T-helper 1 cell (primary cell): Measurements from ENCODE around the gene ANKMY1.

Experiments used
- DNase-seq, 5 donors: peaks; one replicate each; pipeline ENCODE4 v3.0.0-alpha.2; 2012 to 2020

The ANKMY1 gene

DNA sequence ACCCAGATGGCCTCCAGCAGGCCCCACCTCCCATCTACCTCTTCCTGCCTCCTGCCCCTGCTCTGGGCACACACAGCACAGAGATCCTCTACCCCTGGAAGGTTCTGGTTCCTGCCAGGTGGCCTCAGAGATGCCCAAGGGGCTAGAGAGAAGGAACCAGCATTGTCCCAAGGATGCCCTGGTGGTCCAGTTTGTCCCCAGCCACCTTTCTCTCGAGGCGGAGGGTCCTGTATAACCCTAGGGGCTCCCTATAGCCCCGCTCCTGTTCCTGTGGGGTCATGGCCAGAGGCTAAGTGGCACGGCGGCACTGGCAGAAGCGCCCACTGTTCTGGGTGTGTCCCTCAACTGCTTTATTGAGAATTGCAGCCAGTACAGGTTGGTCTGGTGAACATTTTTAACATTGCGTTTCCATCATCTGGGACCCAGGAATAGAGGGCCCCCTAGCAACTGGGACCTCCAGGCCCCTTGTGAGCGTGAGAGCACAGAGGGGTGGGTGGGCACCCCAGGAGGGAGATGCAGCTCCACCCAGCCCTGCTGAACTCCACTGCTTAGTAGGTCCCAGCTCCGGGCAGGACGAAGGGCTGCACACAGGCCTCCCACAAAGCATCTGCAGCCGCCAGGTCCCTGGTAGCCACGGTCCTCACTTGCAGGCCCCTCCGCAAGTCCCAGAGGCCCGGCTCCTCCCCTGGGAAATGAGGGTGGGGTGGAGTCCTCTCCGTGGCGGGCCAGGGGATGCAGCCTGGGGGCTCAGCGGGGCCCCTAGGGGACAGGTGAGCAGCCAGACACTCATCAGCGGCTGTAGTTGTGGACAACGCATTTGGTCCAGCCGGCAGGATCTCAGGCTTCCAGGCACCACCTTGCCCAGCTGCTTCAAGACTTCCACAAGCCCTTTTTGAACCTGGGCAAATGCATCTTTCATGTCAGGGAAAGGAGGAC lies 89.2 kb downstream of the ANKMY1 start:
- DNase-seq: peak in 2 of 5 donors; percentile 5 to 9

DNA sequence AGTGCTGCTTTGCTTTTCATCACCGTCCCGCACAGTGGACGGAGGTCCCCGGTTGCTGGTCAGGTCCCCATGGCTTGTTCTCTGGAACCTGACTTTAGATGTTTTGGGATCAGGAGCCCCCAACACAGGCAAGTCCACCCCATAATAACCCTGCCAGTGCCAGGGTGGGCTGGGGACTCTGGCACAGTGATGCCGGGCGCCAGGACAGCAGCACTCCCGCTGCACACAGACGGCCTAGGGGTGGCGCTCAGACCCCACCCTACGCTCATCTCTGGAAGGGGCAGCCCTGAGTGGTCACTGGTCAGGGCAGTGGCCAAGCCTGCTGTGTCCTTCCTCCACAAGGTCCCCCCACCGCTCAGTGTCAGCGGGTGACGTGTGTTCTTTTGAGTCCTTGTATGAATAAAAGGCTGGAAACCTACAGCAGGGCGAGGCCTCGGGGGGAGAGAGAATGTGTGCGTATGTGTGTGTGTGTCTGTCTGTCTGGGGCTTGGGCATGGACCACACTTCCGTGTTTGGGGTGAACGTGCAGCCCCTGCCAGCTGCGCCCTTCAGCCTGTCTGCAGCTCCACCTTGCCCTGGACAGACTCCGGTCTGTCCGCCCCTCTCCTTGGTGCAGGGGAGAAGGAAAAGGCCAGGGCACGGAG lies 90.0 kb downstream of the ANKMY1 start:
- DNase-seq: peak in 1 of 5 donors; percentile 10

DNA sequence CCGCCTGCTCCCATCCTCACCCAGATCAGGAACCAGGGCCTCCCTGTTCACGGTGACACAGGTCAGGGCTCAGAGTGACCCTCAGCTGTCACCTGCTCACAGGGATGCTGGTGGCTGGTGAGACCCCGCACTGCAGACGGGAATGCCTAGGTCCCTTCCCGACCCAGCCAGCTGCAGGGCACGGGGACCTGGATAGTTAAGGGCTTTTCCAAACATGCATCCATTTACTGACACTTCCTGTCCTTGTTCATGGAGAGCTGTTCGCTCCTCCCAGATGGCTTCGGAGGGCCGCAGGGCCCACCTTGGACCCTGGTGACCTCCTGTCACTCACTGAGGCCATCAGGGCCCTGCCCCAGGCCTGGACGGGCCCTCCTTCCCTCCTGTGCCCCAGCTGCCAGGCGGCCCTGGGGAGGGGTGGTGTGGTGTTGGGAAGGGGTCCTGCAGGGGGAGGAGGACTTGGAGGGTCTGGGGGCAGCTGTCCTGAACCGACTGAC lies 90.6 kb downstream of the ANKMY1 start:
- peak in 2 of 5 donors; percentile 0 to 8 for DNase-seq

DNA sequence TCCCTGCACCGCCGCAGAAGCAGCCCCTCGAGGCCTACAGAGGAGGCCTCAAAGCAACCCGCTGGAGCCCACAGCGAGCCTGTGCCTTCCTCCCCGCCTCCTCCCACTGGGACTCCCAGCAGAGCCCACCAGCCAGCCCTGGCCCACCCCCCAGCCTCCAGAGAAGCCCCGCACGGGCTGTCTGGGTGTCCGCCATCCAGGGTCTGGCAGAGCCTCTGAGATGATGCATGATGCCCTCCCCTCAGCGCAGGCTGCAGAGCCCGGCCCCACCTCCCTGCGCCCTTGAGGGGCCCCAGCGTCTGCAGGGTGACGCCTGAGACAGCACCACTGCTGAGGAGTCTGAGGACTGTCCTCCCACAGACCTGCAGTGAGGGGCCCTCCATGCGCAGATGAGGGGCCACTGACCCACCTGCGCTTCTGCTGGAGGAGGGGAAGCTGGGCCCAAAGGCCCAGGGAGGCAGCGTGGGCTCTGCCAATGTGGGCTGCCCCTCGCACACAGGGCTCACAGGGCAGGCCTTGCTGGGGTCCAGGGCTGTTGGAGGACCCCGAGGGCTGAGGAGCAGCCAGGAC lies 91.1 kb downstream of the ANKMY1 start:
- peak in 2 of 5 donors; percentile 3 to 9 for DNase-seq

DNA sequence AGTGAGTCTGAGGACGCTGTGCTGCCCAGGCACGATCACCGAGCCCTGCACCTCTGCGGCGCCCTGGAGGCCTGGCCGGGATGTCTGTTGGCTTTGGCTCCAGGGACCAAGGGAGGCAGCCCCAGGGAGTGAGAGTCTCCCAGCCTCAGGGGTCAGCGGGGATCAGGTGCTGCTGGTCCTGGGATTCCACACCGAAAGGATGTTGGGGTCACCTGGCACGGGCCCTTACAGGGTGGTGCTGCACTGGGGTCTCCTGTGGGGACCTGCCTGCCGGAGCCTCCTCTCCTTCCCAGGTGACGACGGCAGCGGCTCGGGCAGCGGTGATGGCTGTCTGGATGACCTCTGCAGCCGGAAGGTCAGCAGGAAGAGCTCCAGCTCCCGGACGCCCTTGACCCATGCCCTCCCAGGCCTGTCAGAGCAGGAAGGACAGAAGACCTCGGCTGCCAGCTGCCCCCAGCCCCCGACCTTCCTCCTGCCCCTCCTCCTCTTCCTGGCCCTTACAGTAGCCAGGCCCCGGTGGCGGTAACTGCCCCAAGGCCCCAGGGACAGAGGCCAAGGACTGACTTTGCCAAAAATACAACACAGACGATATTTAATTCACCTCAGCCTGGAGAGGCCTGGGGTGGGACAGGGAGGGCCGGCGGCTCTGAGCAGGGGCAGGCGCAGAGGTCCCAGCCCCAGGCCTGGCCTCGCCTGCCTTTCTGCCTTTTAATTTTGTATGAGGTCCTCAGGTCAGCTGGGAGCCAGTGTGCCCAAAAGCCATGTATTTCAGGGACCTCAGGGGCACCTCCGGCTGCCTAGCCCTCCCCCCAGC lies 91.8 kb downstream of the ANKMY1 start:
- peak in 2 of 5 donors; percentile 5 to 11 for DNase-seq

DNA sequence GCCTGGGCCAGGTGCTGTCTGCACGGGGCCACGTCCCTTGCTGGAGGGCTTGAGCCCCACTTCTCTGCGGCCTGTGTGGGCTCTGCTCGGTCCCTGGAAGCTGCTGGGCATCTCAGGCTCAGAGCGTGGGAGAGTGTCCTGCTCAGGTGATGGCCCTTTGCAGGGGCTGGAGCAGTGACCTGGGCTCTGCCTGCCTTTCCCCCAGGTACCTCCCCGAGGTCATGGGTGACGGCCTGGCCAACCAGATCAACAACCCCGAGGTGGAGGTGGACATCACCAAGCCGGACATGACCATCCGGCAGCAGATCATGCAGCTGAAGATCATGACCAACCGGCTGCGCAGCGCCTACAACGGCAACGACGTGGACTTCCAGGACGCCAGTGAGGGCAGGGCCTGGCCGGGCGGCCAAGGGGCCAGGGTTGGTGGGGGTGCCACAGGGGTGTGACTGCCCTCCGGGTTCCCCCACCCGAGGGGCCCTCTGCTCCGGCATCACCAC lies 92.5 kb downstream of the ANKMY1 start:
- DNase-seq: peak in 3 of 5 donors; percentile 1 to 8 (median 1)

DNA sequence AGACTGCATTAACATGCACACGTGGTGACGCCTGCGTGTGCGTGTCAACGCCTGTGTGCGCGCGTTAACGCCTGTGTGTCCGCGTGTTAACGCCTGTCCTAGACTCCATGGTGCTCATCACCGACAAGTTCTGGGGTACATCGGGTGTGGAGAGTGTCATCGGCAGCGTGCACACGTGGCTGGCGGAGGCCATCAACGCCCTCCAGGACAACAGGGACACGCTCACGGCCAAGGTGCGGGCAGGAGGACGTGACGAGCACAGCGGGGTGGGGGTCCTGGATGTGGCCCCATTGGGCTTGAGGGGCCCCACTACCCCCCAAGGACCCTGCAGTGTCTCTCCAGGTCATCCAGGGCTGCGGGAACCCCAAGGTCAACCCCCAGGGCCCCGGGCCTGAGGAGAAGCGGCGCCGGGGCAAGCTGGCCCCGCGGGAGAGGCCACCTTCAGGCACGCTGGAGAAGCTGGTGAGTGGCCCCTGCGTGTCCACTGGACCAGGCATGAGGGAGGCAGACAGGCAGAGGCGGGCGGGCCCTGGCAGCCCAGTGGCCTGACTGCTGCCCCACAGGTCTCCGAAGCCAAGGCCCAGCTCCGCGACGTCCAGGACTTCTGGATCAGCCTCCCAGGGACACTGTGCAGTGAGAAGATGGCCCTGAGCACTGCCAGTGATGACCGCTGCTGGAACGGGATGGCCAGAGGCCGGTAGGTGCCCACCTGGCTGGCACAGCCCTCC lies 93.1 kb downstream of the ANKMY1 start:
- peak in 3 of 5 donors; percentile 1 to 6 (median 5) for DNase-seq

DNA sequence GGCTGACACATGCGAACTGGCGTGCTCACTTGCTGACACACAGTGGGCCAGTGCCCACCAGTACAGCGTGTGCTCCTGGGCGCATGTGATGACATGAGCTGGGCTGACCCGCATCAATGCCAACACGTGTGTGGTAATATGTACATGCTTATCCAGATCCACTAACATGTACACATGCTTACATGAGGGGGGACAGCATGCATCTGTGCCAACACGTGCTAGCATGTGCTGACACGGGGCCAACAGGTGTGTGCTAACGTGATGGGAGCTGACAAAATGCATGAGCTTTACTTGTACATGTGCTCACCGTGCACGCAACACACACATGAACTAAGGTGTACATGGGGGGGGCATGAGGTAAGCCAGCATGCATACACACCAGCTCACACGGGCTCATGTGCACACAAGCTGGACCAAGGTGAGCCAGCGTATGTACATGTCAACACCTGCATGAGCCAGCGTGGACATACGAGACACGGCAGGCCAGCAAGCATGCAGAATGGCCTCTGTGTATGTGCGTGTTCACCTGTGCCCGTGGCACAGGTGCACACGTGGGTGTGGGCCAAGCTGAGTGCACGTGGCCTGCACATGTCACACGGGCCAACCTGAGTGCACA lies 93.8 kb downstream of the ANKMY1 start:
- peak in 1 of 5 donors; percentile 3 for DNase-seq

DNA sequence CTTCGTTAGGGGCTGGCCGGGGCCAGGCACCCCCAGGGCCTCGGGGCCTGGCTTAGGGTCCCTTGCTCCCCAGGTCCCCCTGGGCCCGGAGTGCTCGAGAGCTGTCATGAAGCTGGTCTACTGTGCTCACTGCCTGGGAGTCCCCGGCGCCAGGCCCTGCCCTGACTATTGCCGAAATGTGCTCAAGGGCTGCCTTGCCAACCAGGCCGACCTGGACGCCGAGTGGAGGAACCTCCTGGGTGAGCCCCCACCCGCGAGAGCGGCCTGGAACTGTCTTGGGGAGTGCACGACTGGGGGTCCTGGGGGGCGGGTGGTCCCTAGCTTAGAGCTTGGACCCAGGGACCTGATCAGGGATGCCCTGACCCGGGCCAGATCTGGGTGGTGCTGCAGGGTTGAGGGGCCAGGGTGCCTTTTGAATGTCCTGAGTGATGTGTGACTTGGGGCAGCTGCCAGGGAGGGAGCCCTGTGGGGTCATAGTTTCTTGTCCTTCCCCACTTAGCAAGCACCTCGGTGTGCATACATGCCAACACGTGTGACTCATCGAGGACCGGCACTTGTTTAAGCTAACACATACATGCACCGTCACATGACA lies 94.4 kb downstream of the ANKMY1 start:
- peak in 1 of 5 donors; percentile 5 for DNase-seq

DNA sequence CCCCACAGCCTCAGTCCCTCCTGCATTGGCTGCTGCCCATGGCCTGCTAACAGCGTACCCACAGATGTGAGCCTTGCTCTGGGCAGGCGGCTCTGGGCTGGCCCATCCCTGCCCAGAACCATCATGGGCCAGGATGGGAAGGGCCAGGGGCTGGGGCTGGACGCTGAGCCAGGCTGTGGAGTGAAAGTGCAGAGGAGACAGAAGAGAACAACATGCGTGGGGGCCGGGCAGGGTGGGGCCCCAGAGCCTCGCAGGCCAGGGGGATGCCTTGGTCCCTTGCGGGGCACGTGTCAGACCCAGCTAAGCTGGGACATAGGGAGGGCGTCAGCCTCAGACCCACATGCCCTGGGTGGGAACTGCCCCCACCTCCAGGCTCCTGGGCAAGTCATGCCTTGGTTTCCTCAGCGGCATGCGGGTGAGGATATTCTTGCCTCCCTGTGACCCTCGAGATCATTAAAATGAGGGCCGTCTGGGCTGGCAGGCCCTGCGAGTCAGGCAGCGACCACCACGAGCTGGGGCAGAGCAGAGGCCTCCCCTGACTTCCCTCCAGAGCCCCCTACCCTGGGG lies 95.0 kb downstream of the ANKMY1 start:
- peak in 2 of 5 donors; percentile 3 to 10 for DNase-seq

DNA sequence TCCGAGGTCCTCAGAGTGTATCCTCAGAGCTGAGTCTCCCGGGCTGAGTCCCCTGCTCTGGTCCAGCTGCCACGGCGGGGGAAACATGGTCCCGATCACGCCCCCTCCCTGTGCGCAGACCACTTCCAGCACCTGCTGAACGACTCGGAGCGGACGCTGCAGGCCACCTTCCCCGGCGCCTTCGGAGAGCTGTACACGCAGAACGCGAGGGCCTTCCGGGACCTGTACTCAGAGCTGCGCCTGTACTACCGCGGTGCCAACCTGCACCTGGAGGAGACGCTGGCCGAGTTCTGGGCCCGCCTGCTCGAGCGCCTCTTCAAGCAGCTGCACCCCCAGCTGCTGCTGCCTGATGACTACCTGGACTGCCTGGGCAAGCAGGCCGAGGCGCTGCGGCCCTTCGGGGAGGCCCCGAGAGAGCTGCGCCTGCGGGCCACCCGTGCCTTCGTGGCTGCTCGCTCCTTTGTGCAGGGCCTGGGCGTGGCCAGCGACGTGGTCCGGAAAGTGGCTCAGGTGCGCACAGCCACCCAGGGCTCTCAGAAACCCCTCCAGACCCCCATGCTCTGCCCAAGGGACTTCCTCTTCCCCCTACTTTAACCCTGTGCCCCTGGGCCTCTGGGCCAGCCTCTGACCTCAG lies 95.6 kb downstream of the ANKMY1 start:
- peak in 3 of 5 donors; percentile 0 to 7 (median 6) for DNase-seq

DNA sequence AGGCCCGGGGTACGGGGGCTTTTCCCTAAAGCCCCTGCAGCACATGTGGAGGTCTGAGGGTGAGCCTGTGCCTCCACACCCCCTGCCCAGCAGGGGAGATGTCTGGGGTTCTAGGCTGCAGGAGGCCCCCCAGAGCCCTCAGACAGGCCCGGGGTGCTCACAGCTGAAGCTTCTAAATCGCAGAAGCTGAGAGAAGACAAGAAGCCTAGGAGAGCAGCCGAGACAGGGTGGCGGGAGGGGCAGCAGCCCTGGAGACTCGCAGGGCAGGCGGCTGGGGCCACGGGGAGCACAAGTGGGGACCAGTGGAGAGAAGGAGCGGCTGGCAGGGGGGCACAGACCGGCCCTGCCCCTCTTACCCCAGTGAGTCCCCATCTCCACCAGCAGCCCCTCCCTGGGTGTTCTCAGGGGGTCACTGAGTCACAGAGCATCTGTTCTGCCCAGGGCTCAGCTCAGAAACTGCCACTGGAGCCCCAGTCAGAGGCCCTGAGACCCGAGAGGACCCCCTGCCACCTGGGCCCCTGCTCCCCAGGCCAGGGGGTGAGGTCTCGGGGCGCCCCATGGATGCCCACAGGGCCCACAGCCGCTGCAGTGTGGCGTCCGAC lies 96.2 kb downstream of the ANKMY1 start:
- DNase-seq: peak in 1 of 5 donors; percentile 0

DNA sequence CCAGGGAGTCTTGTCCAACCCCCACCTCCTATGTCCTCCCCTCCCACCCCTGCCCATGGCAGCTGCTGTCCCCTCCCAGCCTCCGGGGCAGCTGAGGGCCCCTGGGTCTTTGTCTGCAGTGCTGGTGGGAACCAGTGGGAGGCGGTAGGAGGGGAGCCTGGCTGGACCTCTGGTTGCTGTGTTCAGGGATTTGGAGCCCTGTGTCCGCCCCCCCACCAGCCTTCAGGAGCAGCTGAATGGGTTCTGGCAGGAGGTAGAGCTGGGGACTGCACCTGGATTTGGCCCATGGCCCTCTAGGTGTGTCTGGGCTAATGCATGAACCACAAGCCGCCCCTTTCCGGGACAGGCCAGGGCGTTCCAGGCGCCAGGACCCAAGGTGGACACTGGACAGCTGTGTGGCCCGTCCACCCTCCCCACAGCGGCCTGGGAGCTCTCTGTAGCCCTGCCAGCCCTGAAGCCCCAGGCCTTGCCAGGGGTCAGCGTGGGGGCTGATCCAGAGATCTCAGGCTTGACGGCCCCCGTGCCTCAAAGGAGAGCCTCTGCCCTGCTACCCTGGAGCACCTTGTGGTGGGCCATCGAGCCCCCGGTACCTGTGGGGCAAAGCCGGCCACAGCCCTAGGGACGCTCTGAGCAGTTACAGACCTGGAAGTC lies 96.9 kb downstream of the ANKMY1 start:
- DNase-seq: peak in 3 of 5 donors; percentile 0 to 6 (median 5)

DNA sequence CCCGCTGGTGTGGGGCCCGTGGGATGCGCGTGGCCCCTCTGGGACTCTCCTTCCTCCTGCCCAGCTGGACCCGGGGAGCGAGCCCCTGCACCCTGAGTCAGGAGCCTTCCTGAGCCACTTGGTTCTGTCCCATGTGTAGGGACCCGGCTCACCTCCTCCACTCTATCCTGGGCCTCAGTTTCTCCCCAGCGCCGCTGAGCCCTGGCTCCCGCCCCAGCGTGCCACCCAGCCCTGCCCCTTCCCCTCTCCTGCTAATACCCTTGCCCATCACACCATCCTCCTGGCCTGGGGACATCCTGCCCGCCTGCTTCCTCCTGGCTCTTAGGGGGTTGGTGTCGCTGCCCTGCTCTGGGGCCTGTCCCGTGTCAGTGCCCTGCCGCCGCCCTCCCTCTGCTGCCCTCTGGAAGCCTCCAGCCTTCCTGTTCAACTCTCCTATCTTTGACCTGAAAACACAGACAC lies 97.5 kb downstream of the ANKMY1 start:
- peak in 2 of 5 donors; percentile 0 to 14 for DNase-seq

DNA sequence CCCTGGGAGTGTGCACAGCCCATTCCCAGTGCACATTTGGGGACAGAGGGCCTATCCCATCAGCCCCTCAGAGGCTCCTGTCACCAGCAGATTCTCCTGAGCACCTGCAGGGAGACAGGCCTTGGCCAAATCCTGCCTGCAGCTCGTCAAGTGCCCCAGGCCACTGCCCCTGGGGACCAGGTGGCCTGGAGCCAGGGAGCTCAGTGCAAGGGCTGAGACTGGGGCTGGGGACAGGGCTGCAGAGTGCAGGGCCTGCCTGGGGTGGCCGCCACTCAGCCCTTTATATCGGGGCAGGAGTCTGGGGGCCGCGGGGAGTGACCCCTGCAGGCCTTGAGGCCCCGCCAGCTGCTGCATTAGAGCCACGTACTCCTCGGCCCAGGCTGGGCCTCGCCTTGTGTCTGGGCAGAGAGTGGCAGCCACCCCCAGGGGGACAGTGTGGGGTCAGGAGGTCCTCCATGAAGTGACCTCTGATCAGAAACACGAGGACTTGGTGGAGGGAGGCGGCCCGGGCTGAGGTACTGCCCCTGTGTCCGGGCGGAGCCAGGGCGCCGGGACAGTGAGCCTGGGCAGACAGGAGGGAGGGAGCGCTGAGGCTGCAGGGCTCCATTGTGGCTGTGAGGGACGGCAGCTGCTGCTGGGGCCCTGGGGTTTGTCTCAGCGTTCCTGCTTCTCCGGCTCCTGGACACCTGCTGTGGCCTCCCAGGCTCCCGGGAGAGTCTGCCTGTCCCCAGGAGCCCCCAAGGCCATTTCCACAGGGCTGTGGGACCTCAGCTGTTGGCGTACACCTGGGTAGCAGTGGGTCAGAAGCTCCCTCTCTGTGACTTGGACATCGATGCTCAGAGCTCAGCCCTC lies 98.2 kb downstream of the ANKMY1 start:
- peak in 2 of 5 donors; percentile 0 to 11 for DNase-seq

DNA sequence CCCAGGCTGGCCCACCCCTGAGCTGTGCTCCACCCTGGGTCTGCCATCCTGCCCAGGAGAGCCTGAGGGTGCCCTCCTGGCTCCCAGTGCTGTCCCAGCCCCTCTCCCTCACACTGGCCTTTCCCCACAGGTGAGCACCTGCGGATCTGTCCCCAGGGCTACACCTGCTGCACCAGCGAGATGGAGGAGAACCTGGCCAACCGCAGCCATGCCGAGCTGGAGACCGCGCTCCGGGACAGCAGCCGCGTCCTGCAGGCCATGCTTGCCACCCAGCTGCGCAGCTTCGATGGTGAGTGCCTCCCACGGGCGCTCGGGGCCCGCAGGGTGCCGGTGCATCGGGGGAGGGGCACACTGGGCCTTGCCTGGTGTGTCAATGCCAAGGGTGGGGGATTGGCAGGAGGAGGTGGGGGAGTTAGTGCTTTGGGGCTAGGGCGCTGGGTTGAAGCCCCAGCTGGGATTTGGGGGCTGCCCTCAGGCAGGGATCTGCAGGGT lies 98.8 kb downstream of the ANKMY1 start:
- DNase-seq: no peak
